ENCODE results near the gene CNTF. TPM values are rescaled to one million over a fixed set of nuclear protein-coding genes. Genes with fewer than 3 reads are reported as not detected.

The CNTF gene
- polyA plus RNA-seq, 1 experiment, result 0.15 TPM

- TF ChIP-seq CTCF (IDR thresholded peaks at IDR 0.05; ENCODE audit: insufficient read depth, low read depth, low read length), result peak; percentile 42
- Histone ChIP-seq H3K27me3 (ENCODE audit: control insufficient read depth, insufficient read depth, low read length) (no peaks in the 10 kb centered on the region), H3K36me3 (ENCODE audit: control insufficient read depth, insufficient read depth, low read length) (no peaks in the 10 kb centered on the region), H3K4me3 (ENCODE audit: low read depth, low read length) (peak overlapping the region; percentile 95)
- POLR2A ChIA-PET, result interaction anchor here (0.7 to 1.0 kb wide), 2 partner anchors 52 to 530 kb away, joined by 3 to 8 read pairs; partner anchors contain the start of gene FAM111B
- CTCF ChIA-PET, result interaction anchor here (0.5 to 4.4 kb wide), 21 partner anchors 10 to 568 kb away, joined by 3 to 45 read pairs (median 5); no protein-coding TSS in a partner anchor
- DNase-seq (ENCODE audit: low read depth), result no peak
Observed at GRCh38 chr11:58576887-58577471, 45.5 kb upstream of the CNTF start.

- ChIA-PET CTCF (interaction anchor here (0.6 to 4.4 kb wide), 14 partner anchors 10 to 894 kb away, joined by 3 to 45 read pairs (median 6); no protein-coding TSS in a partner anchor), POLR2A (interaction anchor here (1.0 kb wide), 1 partner anchor 51 kb away, joined by 3 read pairs; no protein-coding TSS in a partner anchor)
- Histone ChIP-seq H3K4me3 (ENCODE audit: low read depth, low read length) (peak overlapping the region; percentile 95), H3K27me3 (ENCODE audit: control insufficient read depth, insufficient read depth, low read length) (no peaks in the 10 kb centered on the region), H3K36me3 (ENCODE audit: control insufficient read depth, insufficient read depth, low read length) (no peaks in the 10 kb centered on the region)
- peak; percentile 74 for DNase-seq (ENCODE audit: low read depth)
- no peak for TF ChIP-seq CTCF (IDR thresholded peaks at IDR 0.05; ENCODE audit: insufficient read depth, low read depth, low read length)
Observed at GRCh38 chr11:58577555-58578135, 44.8 kb upstream of the CNTF start.

- no peak for TF ChIP-seq CTCF (IDR thresholded peaks at IDR 0.05; ENCODE audit: insufficient read depth, low read depth, low read length)
- CTCF ChIA-PET, result interaction anchor here (0.6 to 4.4 kb wide), 7 partner anchors 16 to 895 kb away, joined by 3 to 45 read pairs (median 6); no protein-coding TSS in a partner anchor
- POLR2A ChIA-PET, result interaction anchor here (0.8 to 1.0 kb wide), 2 partner anchors 51 to 768 kb away, joined by 3 read pairs; no protein-coding TSS in a partner anchor
- H3K27me3 ChIP-seq (ENCODE audit: control insufficient read depth, insufficient read depth, low read length), result no peaks in the 10 kb centered on the region
- no peaks in the 10 kb centered on the region for H3K36me3 ChIP-seq (ENCODE audit: control insufficient read depth, insufficient read depth, low read length)
- DNase-seq (ENCODE audit: low read depth), result peak; percentile 97
- peak overlapping the region; percentile 95 for H3K4me3 ChIP-seq (ENCODE audit: low read depth, low read length)
Observed at GRCh38 chr11:58578136-58578634, 44.3 kb upstream of the CNTF start.

- no peak for TF ChIP-seq CTCF (IDR thresholded peaks at IDR 0.05; ENCODE audit: insufficient read depth, low read depth, low read length)
- Histone ChIP-seq H3K27me3 (ENCODE audit: control insufficient read depth, insufficient read depth, low read length) (no peaks in the 10 kb centered on the region), H3K36me3 (ENCODE audit: control insufficient read depth, insufficient read depth, low read length) (no peaks in the 10 kb centered on the region), H3K4me3 (ENCODE audit: low read depth, low read length) (peak within 1 kb of the TSS; percentile 95)
- CTCF ChIA-PET, result interaction anchor here (1.4 to 4.4 kb wide), 3 partner anchors 41 to 54 kb away, joined by 4 to 45 read pairs (median 6); no protein-coding TSS in a partner anchor
- peak; percentile 85 for DNase-seq (ENCODE audit: low read depth)
- POLR2A ChIA-PET, result interaction anchor here (0.8 kb wide), 1 partner anchor 768 kb away, joined by 3 read pairs; no protein-coding TSS in a partner anchor
Observed at GRCh38 chr11:58578635-58579191, 43.8 kb upstream of the CNTF start, which contains the start of gene ZFP91. Gene ZFP91 (plus strand): TSS chr11:58579063. CDS start chr11:58579282, 219 bp downstream.

All from BJ (cell line).